Nephron (organoid): ENCODE measurements around the gene PIAS1.

Experiments
- H3K27ac Mint-ChIP-seq, 3 experiments: 2 replicates each; pipeline ENCODE4 v1.8.0; 2020; ENCODE audit warnings: mixed read lengths in 3 of 3, mild to moderate bottlenecking in 2 of 3, moderate library complexity in 1 of 3
- H3K27me3 Mint-ChIP-seq: 2 replicates; pipeline ENCODE4 v1.8.0; 2021; ENCODE audit warnings: low read depth, mild to moderate bottlenecking, moderate library complexity, mixed read lengths
- H3K36me3 Mint-ChIP-seq: 2 replicates; pipeline ENCODE4 v1.8.0; 2020; ENCODE audit warnings: low read depth, mixed read lengths
- H3K4me1 Mint-ChIP-seq: 2 replicates; pipeline ENCODE4 v1.8.0; 2020; ENCODE audit warnings: mixed read lengths
- H3K4me3 Mint-ChIP-seq, 3 experiments: 2 replicates each; pipeline ENCODE4 v1.8.0; 2020; ENCODE audit warnings: mild to moderate bottlenecking in 3 of 3, mixed read lengths in 3 of 3, moderate library complexity in 2 of 3
- H3K9me3 Mint-ChIP-seq: 2 replicates; pipeline ENCODE4 v1.8.0; 2020; ENCODE audit warnings: mixed read lengths
- CTCF ChIP-seq, 3 experiments: fragments of 200-600 bp; sonication (generic); IDR thresholded peaks; one replicate each; pipeline ENCODE4 v1.5.0; 2021; ENCODE audit warnings: antibody characterized with exemption in 3 of 3; ENCODE audit not compliant: unreplicated experiment in 3 of 3

The PIAS1 gene

DNA sequence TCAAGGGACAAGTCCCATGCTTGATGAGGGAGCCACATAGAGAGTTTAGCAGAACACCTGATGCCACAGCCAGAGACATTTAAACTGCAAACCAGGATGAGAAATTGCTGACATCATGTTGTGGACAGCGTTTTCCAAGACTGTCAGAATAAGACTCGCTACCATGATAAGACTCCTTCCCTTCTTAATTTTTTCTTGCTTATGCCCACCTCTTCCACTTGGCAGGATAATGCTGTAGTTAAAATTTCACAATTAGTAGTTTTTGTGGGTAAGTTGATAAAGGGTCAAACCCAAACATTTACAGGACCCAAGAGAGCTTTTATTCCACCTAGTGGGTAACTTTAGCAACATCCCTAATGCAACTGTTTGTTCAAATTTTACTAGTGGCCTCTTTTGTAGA, 3.0 kb upstream of the PIAS1 start:
- Mint-ChIP-seq H3K27ac (no peak overlapping the region), H3K9me3 (no peaks in the 10 kb centered on the region), H3K27me3 (peaks cover 3% of the 10 kb centered on the region), H3K36me3 (no peaks in the 10 kb centered on the region), H3K4me1 (peaks cover 8% of the 10 kb centered on the region), H3K4me3 (peak overlapping the region in 2 of 3 experiments; percentile 10 to 22)
- no peak for TF ChIP-seq CTCF (IDR thresholded peaks at IDR 0.05; ENCODE audit: unreplicated experiment in 3 of 3)

- no peak overlapping the region for H3K27ac Mint-ChIP-seq
- no peak overlapping the region for H3K4me3 Mint-ChIP-seq
Measured at GRCh38 chr15:68051907-68052306, 2.2 kb upstream of the PIAS1 start.

DNA sequence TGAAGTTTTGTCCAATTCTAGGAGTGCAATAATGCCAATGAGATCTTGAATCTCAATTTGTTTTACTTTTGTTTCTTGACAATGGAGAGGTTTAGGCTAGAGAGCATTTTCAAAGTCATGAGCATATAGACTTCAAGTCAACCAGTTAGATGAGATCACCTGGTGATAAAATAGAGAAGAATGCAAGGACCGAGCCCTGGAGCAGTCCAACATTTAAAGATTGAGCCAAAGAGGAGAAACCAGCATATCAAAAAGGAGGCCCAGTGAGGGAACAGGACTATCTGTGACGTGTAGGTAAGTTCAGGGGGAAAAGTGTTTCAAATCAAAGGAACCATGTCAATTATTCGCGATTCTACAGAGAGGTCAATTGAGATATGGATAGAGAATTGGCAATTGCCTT, 1.7 kb upstream of the PIAS1 start:
- TF ChIP-seq CTCF (IDR thresholded peaks at IDR 0.05; ENCODE audit: unreplicated experiment in 3 of 3), result no peak
- H3K9me3 Mint-ChIP-seq, result no peaks in the 10 kb centered on the region
- H3K27ac Mint-ChIP-seq, result no peak overlapping the region
- no peaks in the 10 kb centered on the region for H3K36me3 Mint-ChIP-seq
- peaks cover 1% of the 10 kb centered on the region for H3K27me3 Mint-ChIP-seq
- H3K4me3 Mint-ChIP-seq, result peak overlapping the region; percentile 40 to 71 (median 68)
- peaks cover 21% of the 10 kb centered on the region for H3K4me1 Mint-ChIP-seq

More at GRCh38 chr15:68051907-68052306, 2.2 kb upstream of the PIAS1 start:
- H3K9me3 Mint-ChIP-seq, result no peaks in the 10 kb centered on the region
- TF ChIP-seq CTCF (IDR thresholded peaks at IDR 0.05; ENCODE audit: unreplicated experiment in 3 of 3), result no peak
- no peaks in the 10 kb centered on the region for H3K36me3 Mint-ChIP-seq
- peaks cover 16% of the 10 kb centered on the region for H3K4me1 Mint-ChIP-seq
- peaks cover 3% of the 10 kb centered on the region for H3K27me3 Mint-ChIP-seq

DNA sequence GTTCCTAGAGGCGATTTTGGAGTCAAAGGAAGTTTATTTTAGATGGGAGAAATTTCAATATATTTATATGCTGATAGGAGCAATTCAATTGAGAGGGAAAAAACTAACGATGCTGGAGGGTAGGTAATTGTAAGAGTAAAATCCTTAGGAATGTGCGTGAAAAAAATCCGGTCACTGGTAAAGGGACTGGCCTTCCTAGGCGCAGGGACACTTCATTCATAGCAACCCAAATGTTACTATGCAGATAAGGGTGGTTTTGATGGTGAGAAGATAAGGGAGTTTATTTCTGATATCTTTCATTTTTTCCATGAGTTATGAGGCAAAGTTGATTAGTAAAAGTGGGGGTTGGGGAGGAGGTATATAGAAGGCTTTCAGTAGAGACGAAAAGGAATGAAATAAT, 1.1 kb upstream of the PIAS1 start:
- H3K36me3 Mint-ChIP-seq, result no peaks in the 10 kb centered on the region
- no peak for TF ChIP-seq CTCF (IDR thresholded peaks at IDR 0.05; ENCODE audit: unreplicated experiment in 3 of 3)
- H3K4me1 Mint-ChIP-seq, result peaks cover 27% of the 10 kb centered on the region
- no peaks in the 10 kb centered on the region for H3K9me3 Mint-ChIP-seq
- H3K27ac Mint-ChIP-seq, result no peak overlapping the region
- H3K4me3 Mint-ChIP-seq, result peak overlapping the region; percentile 40 to 71 (median 68)
- H3K27me3 Mint-ChIP-seq, result no peaks in the 10 kb centered on the region

- Mint-ChIP-seq H3K4me3 (peak overlapping the region; percentile 89 to 98 (median 93)), H3K27me3 (no peaks in the 10 kb centered on the region), H3K9me3 (no peaks in the 10 kb centered on the region), H3K36me3 (peaks cover 8% of the 10 kb centered on the region), H3K27ac (peak overlapping the region; percentile 82 to 92 (median 92)), H3K4me1 (peaks cover 31% of the 10 kb centered on the region)
- no peak for TF ChIP-seq CTCF (IDR thresholded peaks at IDR 0.05; ENCODE audit: unreplicated experiment in 3 of 3)
Measured at GRCh38 chr15:68054628-68055223, 611 bp downstream of the PIAS1 start.

DNA sequence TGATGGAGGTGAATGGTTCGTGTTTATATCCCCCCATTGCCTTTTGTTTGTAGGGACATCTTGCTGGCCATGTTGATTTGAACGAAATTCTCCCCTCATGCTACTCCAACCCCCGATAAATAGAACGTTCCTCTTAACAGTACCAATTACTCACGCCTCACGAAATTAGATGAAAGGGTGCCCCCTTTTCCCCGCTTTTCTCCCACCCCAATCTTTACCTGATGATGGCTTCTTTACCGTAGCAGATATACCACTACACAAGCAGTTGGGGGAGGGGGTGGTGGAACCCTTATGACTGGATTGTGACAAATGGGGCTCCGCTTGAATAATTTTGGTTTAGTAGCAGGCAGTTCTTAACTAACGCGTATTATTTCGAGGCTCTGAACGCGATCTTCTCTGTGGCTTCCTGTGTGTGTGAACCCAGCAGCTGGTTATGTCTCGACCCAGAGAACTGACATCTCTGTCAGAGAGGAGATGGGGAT, 1.1 kb downstream of the PIAS1 start:
- no peaks in the 10 kb centered on the region for H3K27me3 Mint-ChIP-seq
- peak overlapping the region; percentile 89 to 98 (median 93) for H3K4me3 Mint-ChIP-seq
- no peak for TF ChIP-seq CTCF (IDR thresholded peaks at IDR 0.05; ENCODE audit: unreplicated experiment in 3 of 3)
- H3K27ac Mint-ChIP-seq, result peak overlapping the region; percentile 82 to 92 (median 92)
- peaks cover 8% of the 10 kb centered on the region for H3K36me3 Mint-ChIP-seq
- H3K9me3 Mint-ChIP-seq, result no peaks in the 10 kb centered on the region
- peaks cover 31% of the 10 kb centered on the region for H3K4me1 Mint-ChIP-seq
